Liver (tissue), 3 donors: ENCODE data around the gene KCNK3.

Experiments used
- TAF1 ChIP-seq: conservative IDR thresholded peaks from 2 replicates; pipeline ENCODE4 v1.6.1; 2016; ENCODE audit warnings: antibody characterized with exemption, mild to moderate bottlenecking
- YY1 ChIP-seq: IDR thresholded peaks from 2 replicates; pipeline ENCODE4 v1.6.1; 2016; ENCODE audit warnings: antibody characterized with exemption, mild to moderate bottlenecking
- TF ChIP-seq, protein P1 (sequence below): fragments of 150-350 bp; IDR thresholded peaks from 2 replicates; pipeline ENCODE4 v1.5.1; 2017; ENCODE audit warnings: improper control_type of control experiment, low read depth, low read length; ENCODE audit not compliant: missing input control
- TF ChIP-seq, protein P2 (sequence below): IDR thresholded peaks from 2 replicates; pipeline ENCODE4 v1.6.1; 2016; ENCODE audit warnings: antibody characterized with exemption, mild to moderate bottlenecking
- TF ChIP-seq, protein P3 (sequence below): IDR thresholded peaks from 2 replicates; pipeline ENCODE4 v1.6.1; 2016; ENCODE audit warnings: antibody characterized with exemption
- TF ChIP-seq, protein P4 (sequence below): IDR thresholded peaks from 2 replicates; pipeline ENCODE4 v1.6.1; 2016; ENCODE audit warnings: antibody characterized with exemption
- donor health status: healthy.
- donor health status: healthy.

DNA sequence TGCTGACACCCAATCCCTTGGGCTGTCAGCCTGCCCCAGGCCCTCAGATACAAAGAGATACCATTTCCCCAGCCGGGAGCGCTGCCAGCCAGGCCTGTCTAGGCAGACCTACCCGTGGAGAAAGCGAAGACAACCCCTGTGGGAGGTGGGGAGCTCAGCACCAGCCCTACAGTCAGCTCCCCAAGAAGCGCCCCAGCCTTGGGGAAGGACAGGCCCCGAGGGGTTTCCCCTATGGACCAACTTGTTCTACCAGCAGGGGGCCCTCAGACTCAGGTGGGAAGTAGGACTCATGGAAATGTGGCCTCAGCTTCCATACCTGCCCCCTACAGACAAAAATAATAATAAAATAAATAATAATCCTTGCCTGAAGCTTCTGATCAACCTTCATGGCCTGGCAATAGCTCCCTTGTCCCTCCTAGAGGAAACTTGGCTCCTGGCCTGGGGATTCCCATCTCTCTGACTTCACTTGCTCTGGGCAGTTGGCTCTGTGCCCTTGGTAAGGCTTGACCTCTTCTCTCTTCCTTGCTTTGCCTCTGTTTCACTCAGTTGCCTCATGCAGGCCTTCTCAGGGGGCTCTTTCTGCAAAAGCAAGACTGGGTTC, 78.6 kb downstream of the KCNK3 start:
- TF ChIP-seq, protein P1, sequence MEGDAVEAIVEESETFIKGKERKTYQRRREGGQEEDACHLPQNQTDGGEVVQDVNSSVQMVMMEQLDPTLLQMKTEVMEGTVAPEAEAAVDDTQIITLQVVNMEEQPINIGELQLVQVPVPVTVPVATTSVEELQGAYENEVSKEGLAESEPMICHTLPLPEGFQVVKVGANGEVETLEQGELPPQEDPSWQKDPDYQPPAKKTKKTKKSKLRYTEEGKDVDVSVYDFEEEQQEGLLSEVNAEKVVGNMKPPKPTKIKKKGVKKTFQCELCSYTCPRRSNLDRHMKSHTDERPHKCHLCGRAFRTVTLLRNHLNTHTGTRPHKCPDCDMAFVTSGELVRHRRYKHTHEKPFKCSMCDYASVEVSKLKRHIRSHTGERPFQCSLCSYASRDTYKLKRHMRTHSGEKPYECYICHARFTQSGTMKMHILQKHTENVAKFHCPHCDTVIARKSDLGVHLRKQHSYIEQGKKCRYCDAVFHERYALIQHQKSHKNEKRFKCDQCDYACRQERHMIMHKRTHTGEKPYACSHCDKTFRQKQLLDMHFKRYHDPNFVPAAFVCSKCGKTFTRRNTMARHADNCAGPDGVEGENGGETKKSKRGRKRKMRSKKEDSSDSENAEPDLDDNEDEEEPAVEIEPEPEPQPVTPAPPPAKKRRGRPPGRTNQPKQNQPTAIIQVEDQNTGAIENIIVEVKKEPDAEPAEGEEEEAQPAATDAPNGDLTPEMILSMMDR: no peak
- TF ChIP-seq, protein P2, sequence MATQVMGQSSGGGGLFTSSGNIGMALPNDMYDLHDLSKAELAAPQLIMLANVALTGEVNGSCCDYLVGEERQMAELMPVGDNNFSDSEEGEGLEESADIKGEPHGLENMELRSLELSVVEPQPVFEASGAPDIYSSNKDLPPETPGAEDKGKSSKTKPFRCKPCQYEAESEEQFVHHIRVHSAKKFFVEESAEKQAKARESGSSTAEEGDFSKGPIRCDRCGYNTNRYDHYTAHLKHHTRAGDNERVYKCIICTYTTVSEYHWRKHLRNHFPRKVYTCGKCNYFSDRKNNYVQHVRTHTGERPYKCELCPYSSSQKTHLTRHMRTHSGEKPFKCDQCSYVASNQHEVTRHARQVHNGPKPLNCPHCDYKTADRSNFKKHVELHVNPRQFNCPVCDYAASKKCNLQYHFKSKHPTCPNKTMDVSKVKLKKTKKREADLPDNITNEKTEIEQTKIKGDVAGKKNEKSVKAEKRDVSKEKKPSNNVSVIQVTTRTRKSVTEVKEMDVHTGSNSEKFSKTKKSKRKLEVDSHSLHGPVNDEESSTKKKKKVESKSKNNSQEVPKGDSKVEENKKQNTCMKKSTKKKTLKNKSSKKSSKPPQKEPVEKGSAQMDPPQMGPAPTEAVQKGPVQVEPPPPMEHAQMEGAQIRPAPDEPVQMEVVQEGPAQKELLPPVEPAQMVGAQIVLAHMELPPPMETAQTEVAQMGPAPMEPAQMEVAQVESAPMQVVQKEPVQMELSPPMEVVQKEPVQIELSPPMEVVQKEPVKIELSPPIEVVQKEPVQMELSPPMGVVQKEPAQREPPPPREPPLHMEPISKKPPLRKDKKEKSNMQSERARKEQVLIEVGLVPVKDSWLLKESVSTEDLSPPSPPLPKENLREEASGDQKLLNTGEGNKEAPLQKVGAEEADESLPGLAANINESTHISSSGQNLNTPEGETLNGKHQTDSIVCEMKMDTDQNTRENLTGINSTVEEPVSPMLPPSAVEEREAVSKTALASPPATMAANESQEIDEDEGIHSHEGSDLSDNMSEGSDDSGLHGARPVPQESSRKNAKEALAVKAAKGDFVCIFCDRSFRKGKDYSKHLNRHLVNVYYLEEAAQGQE: no peak
- TF ChIP-seq YY1 (no peak), TAF1 (no peak)
- TF ChIP-seq, protein P3, sequence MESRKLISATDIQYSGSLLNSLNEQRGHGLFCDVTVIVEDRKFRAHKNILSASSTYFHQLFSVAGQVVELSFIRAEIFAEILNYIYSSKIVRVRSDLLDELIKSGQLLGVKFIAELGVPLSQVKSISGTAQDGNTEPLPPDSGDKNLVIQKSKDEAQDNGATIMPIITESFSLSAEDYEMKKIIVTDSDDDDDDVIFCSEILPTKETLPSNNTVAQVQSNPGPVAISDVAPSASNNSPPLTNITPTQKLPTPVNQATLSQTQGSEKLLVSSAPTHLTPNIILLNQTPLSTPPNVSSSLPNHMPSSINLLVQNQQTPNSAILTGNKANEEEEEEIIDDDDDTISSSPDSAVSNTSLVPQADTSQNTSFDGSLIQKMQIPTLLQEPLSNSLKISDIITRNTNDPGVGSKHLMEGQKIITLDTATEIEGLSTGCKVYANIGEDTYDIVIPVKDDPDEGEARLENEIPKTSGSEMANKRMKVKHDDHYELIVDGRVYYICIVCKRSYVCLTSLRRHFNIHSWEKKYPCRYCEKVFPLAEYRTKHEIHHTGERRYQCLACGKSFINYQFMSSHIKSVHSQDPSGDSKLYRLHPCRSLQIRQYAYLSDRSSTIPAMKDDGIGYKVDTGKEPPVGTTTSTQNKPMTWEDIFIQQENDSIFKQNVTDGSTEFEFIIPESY: no peak
- TF ChIP-seq, protein P4, sequence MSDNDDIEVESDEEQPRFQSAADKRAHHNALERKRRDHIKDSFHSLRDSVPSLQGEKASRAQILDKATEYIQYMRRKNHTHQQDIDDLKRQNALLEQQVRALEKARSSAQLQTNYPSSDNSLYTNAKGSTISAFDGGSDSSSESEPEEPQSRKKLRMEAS: no peak
